Measurements from ENCODE around the gene C9orf78.
A peak's percentile ranks its signal among the peaks of the same experiment; 100 is the strongest.

Gene C9orf78

DNA sequence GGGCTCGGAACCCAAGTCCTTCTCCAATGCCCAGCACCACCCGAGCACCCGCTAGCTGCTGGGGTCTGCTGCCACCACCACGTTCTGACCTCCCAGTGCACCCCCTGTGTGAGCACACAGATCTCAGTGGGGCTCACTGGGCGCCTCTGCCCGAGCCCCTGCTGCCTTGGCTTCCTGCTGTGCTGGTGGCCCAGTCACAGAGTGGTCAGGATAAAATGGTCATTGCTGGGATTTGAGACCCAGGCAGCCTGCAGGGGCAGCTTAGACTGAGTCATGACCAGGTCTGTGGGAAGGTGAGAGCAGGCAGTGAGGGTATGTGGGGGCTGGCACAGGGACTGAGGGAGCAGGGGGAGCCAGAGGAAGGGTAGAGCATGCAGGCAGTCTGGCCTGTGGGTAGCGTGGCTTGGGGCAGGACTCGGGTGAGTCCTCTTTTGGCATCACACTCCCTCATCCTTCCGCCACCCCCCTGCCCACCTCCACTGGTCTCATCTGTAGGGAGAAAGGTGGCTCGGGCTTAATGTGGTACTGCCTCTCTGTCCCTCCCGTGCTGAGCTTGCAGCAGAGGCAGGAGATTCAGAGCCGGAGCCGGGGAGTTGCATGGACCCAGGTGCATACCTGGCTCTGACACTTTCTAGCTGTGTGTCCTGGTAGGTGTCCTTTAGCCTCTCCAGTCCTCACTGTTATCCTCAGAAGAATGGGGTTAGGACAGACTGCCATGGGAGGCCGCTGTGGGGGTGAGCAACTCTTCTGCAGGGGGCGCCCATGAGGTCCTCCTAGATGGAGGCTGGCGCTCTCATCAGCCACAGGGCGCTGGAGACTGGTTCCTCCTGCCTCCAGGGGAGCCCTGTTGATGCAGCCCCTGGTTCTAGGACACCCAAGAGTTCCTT is 32.3 kb upstream of the C9orf78 start:
- DNase-seq: peak; percentile 32

DNA sequence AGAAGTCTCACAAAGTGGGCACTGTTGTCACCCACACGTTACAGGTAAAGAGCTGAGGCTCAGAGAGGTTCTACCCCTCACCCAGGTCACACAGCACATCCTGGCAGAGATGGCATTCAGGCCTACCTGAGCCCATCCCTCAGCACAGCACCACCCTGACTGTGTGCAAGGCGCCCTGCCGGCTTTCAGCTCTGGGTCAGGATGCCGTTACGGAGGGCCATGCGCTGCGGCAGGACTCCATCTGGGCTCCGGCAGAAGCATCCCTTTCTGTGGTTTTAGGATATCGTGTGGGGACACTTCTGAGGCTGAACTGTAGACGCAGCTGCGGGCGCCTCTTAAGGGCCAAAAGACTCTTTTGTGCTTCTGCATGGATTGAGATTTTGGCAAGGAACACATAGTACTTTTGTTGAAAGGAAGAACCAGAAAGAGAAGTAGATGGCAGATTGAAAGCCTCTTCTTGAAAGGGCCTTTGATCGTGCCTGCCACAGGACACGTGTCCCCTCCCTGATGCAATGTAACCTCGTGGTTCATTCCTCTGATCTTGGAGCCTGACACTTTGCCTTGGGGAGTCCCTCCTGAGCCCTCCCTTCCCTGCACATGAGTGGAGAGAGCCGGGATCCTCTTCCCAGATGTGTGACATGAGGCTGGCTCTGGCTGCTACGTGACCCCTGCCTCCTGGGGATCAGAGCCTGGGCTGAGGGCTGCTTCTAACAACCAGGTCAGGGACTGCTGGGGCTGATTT is 31.5 kb upstream of the C9orf78 start:
- peak; percentile 75 for DNase-seq

DNA sequence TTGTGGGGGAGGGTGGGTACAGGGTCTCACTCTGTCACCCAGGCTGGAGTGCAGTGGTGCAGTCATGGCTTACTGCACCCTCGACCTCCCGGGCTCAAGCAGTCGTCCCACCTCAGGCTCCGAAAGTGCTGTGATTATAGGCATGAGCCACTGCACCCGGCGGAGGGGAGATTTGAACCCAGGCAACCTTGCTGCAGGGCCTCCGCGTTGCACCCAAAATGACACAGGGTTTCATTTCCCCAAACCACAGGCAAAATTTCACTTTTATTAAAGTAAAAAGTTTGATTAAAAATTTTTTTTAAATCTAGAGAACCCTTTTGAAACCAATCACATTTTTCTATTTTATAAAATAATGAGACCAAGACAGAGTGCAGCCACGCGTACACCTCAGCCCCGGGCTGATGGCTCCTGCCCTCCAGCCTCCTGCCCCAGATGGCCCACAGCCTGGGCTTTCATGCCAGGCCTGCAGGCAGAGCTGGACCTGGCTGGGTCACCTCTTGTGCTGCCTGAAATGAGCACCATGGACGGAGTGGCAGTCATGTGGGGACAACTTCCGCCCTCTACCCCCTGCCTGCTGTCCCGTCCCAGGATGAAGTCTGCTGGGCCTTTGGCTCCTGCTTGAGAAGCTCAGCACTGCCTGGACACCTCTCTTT is 30.7 kb upstream of the C9orf78 start:
- no peak for DNase-seq

DNA sequence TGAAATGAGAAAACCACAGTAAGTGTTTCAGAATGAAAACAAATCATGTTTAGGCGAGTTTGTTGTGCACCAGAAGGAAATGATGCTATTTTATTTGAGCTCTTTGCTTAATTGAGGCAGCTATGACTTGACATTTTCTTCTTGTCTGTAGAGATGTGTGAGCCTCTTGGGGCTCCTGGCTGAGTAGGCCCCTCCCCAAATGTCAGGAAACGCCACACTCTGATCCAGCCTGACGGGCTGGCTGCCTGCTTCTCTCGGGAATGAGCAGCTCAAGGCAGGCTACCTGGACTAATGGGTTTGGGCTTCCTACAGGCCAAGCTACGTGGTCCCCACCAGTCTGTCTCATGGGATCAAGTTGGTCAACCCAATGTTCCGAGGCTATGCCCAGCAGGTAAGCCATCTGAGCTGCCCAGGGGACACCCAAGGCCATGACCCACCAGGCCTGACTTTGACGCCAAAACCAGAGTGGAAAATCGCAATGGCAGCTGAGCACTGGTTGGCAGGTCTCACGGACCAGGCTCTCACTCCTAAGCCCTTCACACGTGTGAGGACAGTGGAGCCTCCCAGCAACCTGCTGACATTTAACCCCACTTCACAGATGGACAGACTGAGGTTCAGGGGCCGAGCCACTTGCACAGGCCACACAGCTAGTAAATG is 30.0 kb upstream of the C9orf78 start:
- no peak for DNase-seq

DNA sequence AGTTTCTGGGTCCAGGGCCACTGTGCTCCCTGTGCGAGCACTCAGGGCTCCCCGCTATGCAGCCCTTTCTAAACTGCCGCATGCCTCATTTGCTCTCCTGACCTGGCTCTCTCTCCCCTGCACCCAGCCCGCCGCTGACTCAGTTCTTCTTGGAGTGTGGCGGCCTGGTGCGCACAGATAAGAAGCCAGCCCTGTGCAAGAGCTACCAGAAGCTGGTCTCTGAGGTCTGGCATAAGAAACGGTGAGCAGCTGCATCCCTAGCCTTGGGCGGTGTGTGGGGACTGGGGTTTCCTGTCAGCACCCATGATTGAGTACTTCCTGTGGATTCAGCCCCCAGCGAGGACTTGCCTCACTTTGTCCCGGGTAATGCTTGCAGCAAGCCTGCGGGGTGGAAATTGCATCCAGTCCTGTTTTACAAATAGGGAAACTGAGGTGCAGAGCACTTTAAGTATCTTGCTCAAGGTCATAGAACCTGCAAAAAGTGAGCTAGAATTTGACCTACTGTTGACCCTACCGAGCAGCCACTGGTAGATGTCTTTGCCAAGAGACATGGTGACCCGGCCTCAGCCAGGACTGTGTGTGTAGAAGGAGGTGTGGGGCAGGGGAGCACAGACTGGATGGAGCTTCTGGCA is 28.1 kb upstream of the C9orf78 start:
- DNase-seq: peak; percentile 85

DNA sequence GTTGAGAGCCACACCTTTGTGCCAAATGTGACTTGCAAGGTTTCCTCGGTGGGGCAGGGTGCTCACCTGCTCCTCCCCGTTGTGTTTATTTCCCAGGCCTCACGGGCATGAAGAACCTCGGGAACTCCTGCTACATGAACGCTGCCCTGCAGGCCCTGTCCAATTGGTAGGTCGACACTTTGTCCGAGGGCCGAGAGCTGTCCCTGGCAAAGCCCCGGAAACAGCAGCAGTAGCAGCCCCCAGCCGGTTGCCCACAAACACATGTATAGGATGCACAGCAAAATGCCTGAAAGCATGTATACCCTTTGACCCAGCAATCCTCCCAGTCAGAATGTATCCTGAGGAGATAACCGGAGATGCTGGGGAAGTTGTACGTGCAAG is 26.4 kb upstream of the C9orf78 start:
- DNase-seq: no peak

DNA sequence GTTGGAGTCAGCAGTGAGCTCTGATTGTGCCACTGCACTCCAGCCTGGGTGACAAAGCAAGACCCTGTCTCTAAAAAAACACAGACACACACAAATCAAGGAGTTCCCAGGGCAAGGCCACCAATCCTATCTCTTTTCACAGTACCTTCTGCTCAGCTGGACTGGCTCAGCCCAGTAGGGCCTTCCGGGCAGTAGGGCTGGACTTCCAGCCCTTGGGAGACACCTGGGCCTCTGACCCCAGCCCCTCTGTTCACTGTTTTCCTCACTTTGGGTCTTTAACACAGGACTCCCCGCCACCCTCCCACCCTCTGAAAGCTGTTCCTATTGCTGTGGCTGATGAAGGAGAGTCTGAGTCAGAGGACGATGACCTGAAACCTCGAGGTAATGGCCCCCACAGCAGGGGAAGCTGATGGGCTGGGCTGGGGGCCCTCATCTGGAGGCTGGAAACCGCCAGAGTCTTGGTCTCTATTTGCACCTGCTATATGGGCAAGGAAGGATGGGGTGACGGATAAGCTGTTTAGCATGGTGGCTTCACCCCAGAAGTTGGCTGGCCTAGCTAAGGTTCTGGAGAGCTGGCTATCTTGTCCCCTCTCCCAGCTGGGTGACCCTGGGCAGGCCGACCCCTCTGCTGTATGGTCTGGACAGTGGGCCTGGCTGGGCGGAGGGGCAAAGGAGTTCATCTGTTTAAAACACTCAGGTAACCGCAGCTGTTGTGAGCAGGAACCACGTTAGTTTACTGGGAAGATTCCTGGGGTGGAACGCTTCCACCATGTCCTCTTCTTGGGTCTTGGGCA is 25.8 kb upstream of the C9orf78 start:
- DNase-seq: no peak

DNA sequence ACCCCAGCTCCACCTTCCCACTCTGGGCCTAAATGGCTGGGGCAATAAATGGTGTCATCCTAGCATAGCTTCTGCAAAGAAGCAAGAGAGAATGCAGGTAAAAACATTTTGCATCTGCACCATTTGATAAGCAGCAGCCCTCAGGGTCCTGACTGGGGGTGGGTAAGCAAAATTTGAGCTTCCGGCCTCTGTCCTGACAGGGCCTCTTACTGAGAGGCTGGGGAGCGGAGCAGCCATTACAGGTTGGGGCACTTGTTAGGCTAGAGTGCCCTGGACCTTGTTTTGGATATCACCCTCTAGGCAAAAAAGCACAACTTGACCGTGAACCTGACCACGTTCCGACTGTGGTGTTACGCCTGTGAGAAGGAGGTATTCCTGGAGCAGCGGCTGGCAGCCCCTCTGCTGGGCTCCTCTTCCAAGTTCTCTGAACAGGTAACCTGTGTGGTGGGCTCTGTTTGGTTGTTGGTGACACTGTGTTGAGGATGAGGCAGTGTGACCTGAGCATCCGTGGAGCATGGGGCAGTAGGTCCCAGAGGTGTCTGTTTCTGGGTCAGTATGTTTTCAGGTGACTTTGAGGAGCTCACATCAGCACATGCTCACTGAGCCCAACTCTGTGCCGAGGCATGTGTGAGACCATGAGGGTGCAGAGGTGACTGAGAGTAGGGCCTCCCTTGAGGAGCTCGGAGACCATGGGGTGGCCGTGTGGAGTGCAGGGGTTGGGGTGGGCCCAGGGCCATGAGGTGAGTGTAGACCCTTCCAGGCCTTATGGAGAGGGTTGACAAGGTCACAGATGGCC is 23.3 kb upstream of the C9orf78 start:
- DNase-seq: no peak

DNA sequence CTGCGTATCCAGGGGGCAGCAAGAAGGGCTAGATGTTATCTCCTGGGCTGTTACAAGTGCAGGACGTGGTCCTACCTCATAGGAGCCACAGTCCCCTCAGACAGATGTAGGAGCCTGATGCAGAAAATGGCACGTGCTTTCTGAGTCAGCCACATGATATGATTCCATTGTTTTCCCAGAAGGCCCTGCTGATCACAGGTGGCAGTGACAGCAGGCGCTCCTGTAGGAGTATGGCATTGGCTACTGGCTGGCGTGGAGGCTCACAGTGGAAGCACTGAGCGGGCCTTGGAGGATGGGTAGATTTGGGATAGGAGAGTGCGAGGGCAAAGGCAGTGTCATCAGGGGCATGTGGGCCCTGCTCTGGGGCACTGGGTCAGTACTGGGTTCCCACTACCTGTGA is 22.1 kb upstream of the C9orf78 start:
- DNase-seq: no peak

DNA sequence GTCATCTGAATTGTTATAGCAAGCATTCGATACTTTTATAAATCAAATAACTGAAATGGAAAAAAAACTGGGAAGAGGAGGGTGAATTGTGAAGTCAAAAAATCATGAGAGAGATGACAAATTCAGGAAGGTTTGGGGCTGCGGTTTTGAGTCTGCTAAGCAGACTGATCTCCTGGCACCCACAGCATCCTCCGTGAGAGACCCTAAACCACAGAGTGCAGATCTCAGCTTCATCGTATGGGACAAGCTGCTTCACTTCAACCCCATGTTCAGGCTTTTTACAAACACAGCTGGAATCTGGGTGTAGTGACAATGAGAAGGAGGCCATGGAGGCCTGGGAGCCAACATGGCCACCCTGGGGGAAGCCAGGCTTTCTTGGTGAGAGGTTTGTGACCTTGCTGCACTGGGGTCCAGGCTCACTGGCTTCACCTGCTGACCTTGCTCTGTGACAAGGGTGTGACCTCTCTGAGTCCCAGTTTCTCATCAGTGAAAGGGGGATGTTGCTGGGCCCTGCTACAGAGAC is 19.6 kb upstream of the C9orf78 start:
- peak; percentile 61 for DNase-seq

DNA sequence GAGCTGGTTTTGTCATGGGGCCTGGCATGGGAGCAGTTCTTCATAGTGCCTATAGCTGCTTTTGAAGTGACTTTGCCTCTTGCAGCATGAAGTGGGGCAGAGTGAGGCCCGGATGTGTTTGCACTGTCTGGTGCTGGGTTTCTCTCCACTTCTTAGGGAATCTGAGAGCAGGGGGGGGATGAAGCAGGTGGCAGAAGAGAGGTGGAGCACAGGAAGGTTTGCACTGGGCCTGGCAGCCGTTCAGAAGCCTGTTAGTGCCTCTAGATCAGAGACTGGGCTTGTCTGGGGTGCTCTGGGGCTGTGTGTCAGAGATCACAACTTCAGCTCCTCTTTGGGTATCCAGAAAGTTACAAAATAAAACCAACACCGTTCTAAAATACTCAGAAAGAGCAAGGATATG is 18.5 kb upstream of the C9orf78 start:
- DNase-seq: no peak

DNA sequence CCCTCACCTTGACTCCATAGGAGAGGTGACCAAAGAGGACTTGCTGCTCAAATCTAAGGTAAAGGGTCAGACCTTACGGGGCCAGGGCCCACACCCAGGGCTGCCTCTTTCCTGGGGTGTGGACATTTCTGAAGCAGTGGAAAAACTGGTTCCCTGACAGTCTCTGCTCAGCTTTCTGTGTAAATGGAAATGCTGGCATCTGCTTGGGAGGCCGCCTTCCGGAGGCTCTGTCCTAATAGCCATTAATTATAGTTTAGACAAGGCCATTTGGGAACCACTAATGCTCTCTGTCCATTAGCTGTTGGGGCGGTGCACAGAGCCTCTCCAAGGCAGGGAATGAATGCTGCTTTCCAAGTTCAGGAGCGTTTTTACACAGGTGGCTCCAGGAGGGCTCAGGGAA is 17.5 kb upstream of the C9orf78 start:
- no peak for DNase-seq

DNA sequence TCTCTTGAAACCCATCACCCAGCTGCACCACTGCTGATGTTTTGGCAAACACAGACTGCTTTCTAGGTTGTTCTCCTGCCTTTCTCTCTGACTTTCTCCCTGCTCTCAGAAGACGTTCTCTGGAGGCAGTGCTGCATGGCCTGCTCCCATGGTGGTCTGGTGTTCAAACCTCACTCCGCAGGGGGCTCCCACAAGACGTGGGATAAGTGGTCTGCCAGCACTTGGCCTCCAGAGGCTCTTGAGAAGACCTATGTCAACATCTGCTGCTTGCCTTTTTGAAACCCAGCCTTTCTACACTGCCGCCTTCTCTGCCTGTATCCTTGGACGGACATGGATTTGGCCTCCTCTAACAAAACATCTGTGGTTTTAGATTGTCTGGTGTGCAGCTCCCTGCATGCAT is 16.7 kb upstream of the C9orf78 start:
- DNase-seq: no peak

DNA sequence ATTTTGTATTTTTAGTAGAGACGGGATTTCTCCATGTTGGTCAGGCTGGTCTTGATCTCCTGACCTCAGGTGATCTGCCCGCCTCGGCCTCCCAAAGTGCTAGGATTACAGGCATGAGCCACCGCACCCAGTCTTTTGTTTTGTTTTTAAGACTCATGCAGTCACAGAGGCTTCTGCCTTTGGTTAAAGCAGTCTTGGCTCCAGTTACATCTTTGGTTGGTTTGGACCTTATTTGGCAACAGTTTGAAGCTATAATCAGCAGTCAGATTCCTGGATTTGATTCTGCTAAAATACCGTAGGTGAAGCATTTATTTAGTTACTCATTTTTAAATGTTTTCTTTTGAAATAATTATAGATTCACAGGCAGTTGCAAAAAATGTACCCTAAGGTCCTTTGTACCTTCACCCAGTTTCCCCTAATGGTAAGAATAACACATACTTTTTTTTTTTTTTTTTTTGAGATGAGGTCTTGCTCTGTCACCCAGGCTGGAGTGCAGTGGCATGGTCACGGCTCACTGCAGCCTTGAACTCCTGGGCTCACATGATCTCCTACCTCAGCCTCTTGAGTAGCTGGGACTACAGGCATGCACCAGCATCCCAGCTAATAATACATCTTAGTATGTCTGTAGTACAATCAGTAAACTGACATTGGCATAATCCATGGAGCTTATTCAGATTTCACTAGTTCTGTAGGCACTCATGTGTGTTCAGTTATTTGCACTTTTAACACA is 15.9 kb upstream of the C9orf78 start:
- no peak for DNase-seq

DNA sequence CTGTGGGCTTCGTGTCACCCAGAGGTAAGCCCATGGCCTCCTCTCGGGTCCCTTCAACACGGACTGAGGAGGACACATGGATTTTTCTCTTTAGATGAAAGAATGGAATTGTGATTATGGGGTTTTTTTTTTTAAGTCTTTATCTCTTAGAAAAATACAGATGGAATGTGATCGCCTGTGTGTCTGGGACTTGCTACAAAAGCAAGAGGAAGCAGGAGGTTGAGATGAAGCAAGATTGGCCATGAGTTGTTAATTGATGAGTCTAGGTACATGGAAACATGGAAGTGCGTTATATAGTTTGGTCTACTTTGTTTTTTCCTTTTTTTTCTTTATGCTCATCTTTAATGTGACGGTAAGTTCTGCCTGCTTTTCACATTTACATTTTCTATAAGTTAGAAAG is 14.8 kb upstream of the C9orf78 start:
- DNase-seq: no peak

DNA sequence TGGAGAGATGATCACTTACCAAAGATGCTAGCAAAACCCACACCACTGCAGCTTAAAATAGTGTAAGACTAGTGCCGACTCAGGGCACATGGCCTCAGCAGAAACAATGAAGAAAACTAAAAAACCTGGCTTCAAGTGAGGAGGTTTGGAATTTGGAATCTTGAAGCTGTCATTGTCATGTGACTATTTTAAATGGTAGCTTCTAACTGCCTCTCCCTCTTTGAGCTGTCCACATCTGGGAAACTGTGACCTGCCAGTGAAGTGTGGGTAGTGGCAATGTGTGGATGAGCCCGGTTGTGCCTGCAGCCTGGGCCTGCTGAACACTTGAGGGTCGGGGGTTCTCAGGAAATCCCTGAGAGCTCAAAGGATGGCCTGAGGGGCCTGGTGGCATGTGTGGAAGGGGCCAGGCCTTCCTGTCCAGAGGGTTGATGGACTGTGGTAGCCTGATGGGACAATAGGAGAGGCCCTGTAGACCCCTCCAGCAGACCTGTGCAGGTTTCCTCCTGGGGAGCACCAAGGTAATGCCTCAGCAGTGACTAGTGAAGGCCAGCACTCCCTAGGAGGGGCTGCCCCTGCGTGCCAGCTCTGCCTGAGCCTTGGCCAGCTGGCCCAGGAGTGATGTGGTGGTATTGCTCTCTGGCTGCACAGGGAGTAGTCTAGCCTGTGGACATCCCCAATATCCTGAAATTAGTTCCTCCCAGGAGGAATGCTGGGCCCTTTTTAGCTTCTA is 13.8 kb upstream of the C9orf78 start:
- DNase-seq: no peak

DNA sequence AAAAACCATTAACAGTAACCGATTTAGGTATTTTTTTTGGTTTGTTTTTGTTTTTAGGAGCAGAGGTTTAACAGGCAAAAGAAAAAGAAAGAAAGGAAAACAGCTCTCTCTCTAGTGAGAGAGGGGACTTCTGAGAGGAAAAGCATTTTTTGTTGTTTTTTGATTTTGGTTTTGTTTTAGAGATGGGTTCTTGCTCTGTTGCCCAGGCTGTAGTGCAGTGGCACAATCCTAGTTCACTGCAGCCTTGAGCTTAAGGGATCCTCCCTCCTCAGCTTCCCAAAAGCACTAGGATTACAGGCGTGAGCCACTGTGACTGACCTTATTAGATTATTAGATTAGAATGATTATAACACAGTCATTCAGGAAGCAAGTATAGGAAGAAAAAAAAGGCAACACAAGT is 10.3 kb upstream of the C9orf78 start:
- DNase-seq: no peak

DNA sequence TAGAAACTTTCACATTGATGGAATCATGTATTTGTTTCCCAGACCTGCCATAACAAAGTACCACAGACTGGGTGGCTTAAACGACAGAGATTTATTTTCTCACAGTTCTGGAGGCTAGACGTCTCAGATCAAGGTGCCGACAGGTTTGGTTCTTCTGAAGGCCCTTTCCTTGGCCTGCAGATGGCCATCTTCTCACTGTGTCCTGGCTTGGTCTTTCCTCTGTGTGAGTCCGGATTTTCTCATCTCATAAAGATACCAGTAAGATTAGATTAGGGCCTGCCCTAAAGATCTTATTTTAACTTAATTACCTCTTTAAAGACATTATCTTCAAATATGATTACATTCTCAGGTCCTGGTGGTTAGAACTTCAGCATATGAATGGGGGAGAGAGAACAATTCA is 6.0 kb upstream of the C9orf78 start:
- no peak for DNase-seq

DNA sequence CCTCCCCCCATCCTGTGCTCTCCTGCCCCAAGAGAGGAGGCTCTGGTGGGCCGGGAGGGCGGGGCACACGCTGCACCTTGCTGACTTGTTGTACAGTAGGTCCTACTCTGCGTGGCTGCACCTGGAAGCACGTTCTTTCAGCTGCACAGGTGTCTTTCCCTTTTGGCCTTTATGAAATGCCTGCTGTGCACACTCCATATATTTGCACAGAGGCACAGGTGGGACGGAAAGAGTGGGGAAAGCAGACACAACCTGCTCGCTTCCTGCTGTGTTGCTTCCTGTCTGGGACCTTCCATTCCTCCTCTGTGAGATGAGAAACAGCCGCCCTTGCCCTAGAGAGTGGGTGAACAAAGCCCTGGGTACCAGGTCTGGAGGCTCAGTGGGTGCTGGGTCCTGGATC is 5.0 kb upstream of the C9orf78 start:
- DNase-seq: peak; percentile 57
